Gastroesophageal sphincter (tissue), 4 donors: Measurements from ENCODE around the gene PALM3. TPM values are rescaled to one million over a fixed set of nuclear protein-coding genes. Genes with fewer than 3 reads are reported as not detected.
A peak's percentile ranks its signal among the peaks of the same experiment; 100 is the strongest.

Source experiments
- ATAC-seq: fragments of 150-250 bp; one replicate; pipeline ENCODE4 v1.9.1; 2016; ENCODE audit warnings: mild to moderate bottlenecking, moderate library complexity
- H3K27ac ChIP-seq, 4 donors: fragments of 200-600 bp; sonication (generic) in 3 of 4; 1 replicate in 3 of 4; 2 replicates in 1 of 4; pipeline ENCODE4 v1.5.1; 2016 to 2019
- H3K27me3 ChIP-seq: fragments of 200-600 bp; sonication (generic); one replicate; pipeline ENCODE4 v1.5.1; 2019
- H3K36me3 ChIP-seq, 2 donors: fragments of 200-600 bp; sonication (generic); one replicate each; pipeline ENCODE4 v1.5.1; 2019; ENCODE audit warnings: control low read depth in 1 of 2
- H3K4me1 ChIP-seq, 3 donors: fragments of 200-600 bp; sonication (generic); 1 replicate in 2 of 3; 2 replicates in 1 of 3; pipeline ENCODE4 v1.5.1; 2016 to 2019; ENCODE audit warnings: control low read depth in 2 of 3
- H3K4me3 ChIP-seq, 2 donors: fragments of 200-600 bp; sonication (generic); one replicate each; pipeline ENCODE4 v1.5.1; 2019; ENCODE audit warnings: mild to moderate bottlenecking in 1 of 2, moderate library complexity in 1 of 2
- H3K9me3 ChIP-seq, 3 donors: fragments of 200-600 bp; sonication (generic); one replicate each; pipeline ENCODE4 v1.5.1; 2017 to 2019; ENCODE audit warnings: control low read depth in 2 of 3
- EP300 ChIP-seq: sonication (generic); formaldehyde crosslinking; IDR thresholded peaks from one replicate; pipeline ENCODE4 v1.6.1; 2017; ENCODE audit warnings: antibody characterized with exemption, mild to moderate bottlenecking
- POLR2A ChIP-seq, 2 donors: fragments of 450-650 bp; IDR thresholded peaks; one replicate each; pipeline ENCODE4 v1.6.1; 2017; ENCODE audit warnings: antibody characterized with exemption in 2 of 2, mild to moderate bottlenecking in 2 of 2, moderate library complexity in 1 of 2
- POLR2AphosphoS5 ChIP-seq: sonication (generic); formaldehyde crosslinking; IDR thresholded peaks from one replicate; pipeline ENCODE4 v1.6.1; 2017; ENCODE audit warnings: antibody characterized with exemption
- WGBS, 2 donors: methylation state at CpG; one replicate each; pipeline ENCODE4 v1.1.5; 2018; ENCODE audit warnings: low coverage in 1 of 2; 5-methylcytosine and 5-hydroxymethylcytosine counted together
- total RNA-seq, 4 donors: library from RNA; depleted of rRNA; stranded (reverse); fragments of >200 nt; gene quantifications; one replicate each; pipeline ENCODE4 v1.1.0, GENCODE V29; 2016
- TF ChIP-seq, protein P1 (sequence below), 4 experiments: fragments of 200-600 bp in 2 of 4; fragments of 450-650 bp in 2 of 4; sonication (generic) in 1 of 4; IDR thresholded peaks; one replicate each; pipeline ENCODE4 v1.5.1; 2017 to 2019; ENCODE audit warnings: antibody characterized with exemption in 4 of 4, mild to moderate bottlenecking in 2 of 4, moderate library complexity in 2 of 4

Gene PALM3, protein sequence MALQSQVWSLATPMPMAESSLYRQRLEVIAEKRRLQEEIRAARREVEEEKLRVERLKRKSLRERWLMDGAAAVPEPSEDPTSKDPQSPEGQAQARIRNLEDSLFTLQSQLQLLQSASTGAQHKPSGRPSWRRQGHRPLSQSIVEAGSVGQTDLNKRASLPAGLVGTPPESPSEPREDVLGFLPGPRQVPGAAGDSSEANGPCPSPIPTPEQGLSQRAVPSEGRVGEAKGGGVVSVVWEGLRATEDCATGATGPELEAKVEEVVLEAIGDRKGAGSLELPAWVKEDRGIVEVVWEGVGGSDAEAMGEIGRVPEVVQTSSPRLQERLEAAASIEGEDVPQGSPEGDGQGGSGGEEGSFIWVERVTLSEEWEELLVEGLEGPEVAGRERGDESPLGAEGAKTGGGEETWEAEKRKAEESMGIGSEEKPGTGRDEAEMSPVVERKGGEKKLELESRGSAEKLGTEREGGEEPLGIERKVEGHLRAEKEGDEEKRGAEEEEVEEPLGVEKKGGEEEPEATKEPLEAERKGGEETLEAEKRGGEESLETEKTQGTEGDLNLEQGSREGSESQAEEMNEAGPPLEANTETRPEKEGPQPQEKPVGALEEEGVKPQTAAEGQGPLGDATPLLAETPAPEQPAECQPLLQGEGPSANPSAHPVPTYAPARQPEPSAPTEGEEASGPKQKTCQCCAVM
- not detected for total RNA-seq

DNA sequence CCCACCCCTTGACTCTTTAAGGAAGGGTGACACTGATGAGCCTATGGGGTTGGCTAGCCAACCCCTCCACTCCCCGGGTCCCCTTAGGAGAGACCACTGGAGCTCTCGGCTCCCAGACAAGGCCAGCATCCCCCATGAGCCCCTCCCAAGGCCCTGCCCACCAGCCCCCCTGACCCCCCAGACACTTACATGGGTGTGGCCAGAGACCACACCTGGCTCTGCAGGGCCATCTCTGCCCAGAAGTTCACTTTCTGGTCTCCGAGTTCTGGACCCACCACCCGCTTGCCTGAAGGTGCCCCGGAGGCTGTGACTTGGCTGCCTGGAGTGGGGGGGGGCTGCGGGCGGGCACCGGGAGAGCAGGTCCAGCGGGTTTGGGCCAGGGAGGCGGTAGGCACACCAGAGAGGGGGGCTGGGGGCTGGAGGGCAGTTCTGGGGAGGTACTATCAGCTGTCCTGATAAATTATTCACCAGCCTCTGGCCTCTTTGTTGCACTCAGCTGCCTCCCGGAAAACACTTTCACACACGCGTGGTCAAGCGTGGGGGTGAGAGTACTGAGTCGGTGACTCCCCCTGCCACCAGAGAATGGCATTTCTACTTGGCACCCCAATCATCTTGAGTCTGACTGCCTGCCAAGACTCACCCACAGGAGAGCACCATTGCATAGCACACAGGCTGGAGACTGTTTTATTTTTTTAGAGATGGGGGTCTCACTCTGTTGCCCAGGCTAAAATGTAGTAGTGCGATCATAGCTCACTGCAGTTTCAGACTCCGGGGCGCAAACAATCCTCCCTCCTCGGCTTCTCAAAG is at the start of gene PALM3:
TSS of gene PALM3 (minus strand) at position 326 of the 807 bp plus-strand sequence. CDS start at position 230, 96 bp downstream.
- Histone ChIP-seq H3K4me3 (no peak within 1 kb of the TSS), H3K36me3 (no peaks in the 10 kb centered on the region), H3K4me1 (peaks cover 0 to 26% (median 9%) of the 10 kb centered on the region in 3 donors), H3K9me3 (no peaks in the 10 kb centered on the region), H3K27ac (no peak within 1 kb of the TSS), H3K27me3 (peaks cover 61% of the 10 kb centered on the region)
- ATAC-seq: no peak
- 79 to 85% methylated on average over 4 to 5 of the region's 19 CpGs for WGBS, 2 donors
- TF ChIP-seq EP300: no peak
- no peak for TF ChIP-seq POLR2AphosphoS5
- no peak for TF ChIP-seq POLR2A (IDR thresholded peaks at IDR 0.05)
- TF ChIP-seq, protein P1, sequence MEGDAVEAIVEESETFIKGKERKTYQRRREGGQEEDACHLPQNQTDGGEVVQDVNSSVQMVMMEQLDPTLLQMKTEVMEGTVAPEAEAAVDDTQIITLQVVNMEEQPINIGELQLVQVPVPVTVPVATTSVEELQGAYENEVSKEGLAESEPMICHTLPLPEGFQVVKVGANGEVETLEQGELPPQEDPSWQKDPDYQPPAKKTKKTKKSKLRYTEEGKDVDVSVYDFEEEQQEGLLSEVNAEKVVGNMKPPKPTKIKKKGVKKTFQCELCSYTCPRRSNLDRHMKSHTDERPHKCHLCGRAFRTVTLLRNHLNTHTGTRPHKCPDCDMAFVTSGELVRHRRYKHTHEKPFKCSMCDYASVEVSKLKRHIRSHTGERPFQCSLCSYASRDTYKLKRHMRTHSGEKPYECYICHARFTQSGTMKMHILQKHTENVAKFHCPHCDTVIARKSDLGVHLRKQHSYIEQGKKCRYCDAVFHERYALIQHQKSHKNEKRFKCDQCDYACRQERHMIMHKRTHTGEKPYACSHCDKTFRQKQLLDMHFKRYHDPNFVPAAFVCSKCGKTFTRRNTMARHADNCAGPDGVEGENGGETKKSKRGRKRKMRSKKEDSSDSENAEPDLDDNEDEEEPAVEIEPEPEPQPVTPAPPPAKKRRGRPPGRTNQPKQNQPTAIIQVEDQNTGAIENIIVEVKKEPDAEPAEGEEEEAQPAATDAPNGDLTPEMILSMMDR (IDR thresholded peaks at IDR 0.05): no peak

DNA sequence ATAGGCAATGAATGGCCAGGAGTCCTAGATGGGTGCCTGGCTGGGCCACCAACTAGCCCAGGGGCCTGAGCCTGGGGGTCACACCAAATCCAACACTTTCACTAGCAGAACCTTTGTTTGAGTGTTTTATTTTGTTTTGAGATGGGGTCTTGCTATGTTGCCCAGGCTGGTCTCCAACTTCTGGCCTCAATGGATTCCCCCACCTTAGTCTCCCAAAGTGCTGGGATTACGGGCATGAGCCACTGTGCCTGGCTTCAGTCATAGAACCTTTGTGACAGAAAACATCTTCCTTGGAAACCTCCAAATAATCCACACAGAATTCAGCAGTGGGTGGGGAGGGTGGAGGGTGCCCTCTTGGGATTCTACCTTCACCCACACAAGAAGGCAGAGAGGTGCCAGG is 49.6 kb upstream of the PALM3 start:
- no peak for ATAC-seq
- H3K36me3 ChIP-seq: peaks cover 0 to 9% of the 10 kb centered on the region in 2 donors
- no CpG with 5 or more reads among the region's 1 CpG for whole genome bisulfite sequencing, 2 donors
- H3K27ac ChIP-seq: peak overlapping the region; percentile 17 to 99 (median 92)
- no peak for TF ChIP-seq EP300
- no peak for TF ChIP-seq POLR2A (IDR thresholded peaks at IDR 0.05)
- TF ChIP-seq, protein P1 (IDR thresholded peaks at IDR 0.05): no peak
- no peak for TF ChIP-seq POLR2AphosphoS5
- no peaks in the 10 kb centered on the region for H3K27me3 ChIP-seq
- H3K4me3 ChIP-seq: no peak overlapping the region
- no peaks in the 10 kb centered on the region for H3K9me3 ChIP-seq
- peaks cover 7 to 92% (median 59%) of the 10 kb centered on the region in 3 donors for H3K4me1 ChIP-seq

DNA sequence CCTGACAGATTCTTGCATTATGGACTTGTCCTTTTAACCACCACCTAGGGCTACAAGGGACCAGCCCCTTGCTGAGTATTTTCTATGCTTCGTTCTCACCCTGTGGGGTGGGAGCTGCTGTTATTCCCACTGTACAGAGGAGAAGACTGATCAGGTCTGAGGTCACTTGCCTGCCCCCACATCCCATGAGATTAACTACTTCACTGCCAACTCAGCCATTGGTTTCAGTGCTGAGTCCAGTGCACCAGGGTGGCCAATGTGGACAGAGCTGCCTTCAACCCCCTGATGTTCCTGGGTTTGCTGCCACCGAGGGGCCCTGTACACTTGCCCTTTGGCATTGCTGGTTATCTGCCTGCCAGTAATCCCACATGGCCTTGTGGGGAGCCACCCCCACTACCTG is 48.8 kb upstream of the PALM3 start:
- H3K27ac ChIP-seq: no peak overlapping the region
- H3K9me3 ChIP-seq: no peaks in the 10 kb centered on the region
- TF ChIP-seq, protein P1 (IDR thresholded peaks at IDR 0.05): no peak
- TF ChIP-seq POLR2A (IDR thresholded peaks at IDR 0.05): no peak
- no peak for TF ChIP-seq EP300
- no peak for TF ChIP-seq POLR2AphosphoS5
- no peak for ATAC-seq
- peaks cover 6 to 83% (median 51%) of the 10 kb centered on the region in 3 donors for H3K4me1 ChIP-seq
- peaks cover 0 to 18% of the 10 kb centered on the region in 2 donors for H3K36me3 ChIP-seq
- 38 to 40% methylated on average over 1 of the region's 2 CpGs for WGBS, 2 donors
- H3K4me3 ChIP-seq: no peak overlapping the region
- no peaks in the 10 kb centered on the region for H3K27me3 ChIP-seq

DNA sequence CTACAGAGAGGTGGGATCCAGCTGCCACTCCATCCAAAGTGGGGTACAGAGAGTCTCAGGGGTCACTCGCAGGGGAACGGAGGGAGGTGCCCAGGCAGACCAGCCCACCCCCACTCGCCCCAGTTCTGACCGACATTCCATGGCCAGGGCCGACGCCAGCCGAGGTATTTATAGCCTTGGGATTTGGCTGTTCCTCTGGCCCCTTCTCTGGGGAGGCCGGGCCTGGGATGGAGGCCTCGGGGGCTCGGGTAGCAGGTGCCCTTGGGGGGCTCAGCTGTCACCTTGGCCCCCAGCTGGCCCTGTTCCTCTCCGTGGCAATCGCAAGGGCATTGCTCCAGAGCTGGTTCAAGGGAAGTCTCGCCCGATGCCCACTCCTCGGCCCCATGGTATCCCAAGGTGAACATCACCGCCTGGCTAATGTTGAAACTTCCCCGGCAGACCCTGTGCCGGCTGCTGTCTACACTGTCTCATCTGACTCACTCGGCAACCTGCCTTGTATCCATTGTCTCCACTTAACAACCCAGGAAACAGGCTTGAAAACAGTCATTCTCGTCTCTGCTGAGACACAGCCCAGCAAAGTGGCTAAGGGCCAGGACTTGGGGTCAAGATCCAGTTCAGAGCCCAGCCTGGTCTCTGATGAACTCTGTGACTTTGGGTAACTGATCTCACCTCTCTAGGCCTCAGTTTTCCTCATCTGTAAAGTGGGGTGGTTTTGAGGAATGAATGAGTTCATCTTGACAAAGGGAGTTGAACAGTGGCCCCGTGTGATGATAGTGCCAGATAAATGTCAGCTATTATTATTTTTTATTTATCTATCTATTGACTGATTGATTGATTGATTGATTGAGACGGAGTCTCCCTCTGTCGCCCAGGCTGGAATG is 45.9 kb upstream of the PALM3 start:
- Histone ChIP-seq H3K4me1 (peaks cover 0 to 55% (median 26%) of the 10 kb centered on the region in 3 donors), H3K27ac (peak overlapping the region; percentile 64 to 92 (median 82)), H3K27me3 (no peaks in the 10 kb centered on the region), H3K9me3 (no peaks in the 10 kb centered on the region), H3K36me3 (peaks cover 0 to 46% of the 10 kb centered on the region in 2 donors), H3K4me3 (no peak overlapping the region)
- peak; percentile 70 for ATAC-seq
- TF ChIP-seq EP300 (no peak), POLR2AphosphoS5 (peak; percentile 10), POLR2A (IDR thresholded peaks at IDR 0.05) (no peak)
- TF ChIP-seq, protein P1 (IDR thresholded peaks at IDR 0.05): no peak
- WGBS, 2 donors: 53 to 71% methylated on average over 3 to 5 of the region's 23 CpGs
